HG03139 (cell line): ENCODE results near the gene KCNJ10.
"Not testable (repeated sequence)": the region's sequence is repeated elsewhere in the genome, so short reads cannot be mapped to it uniquely, and the experiment has no call there.

Experiments
- ATAC-seq: cut with Tn5 transposase; IDR thresholded peaks from one replicate; pipeline ENCODE4 v1.9.1; 2021; ENCODE audit not compliant: unreplicated experiment

The KCNJ10 gene

GRCh38 chr1:160062230-160062532 is 7.8 kb downstream of the KCNJ10 start:
- ATAC-seq, result no peak

GRCh38 chr1:160061369-160062229 is 8.4 kb downstream of the KCNJ10 start:
- ATAC-seq, result no peak

GRCh38 chr1:160058087-160058486 is 11.9 kb downstream of the KCNJ10 start:
- ATAC-seq, result no peak

- ATAC-seq, result no peak
Observed at GRCh38 chr1:160056648-160057169, 13.3 kb downstream of the KCNJ10 start.

DNA sequence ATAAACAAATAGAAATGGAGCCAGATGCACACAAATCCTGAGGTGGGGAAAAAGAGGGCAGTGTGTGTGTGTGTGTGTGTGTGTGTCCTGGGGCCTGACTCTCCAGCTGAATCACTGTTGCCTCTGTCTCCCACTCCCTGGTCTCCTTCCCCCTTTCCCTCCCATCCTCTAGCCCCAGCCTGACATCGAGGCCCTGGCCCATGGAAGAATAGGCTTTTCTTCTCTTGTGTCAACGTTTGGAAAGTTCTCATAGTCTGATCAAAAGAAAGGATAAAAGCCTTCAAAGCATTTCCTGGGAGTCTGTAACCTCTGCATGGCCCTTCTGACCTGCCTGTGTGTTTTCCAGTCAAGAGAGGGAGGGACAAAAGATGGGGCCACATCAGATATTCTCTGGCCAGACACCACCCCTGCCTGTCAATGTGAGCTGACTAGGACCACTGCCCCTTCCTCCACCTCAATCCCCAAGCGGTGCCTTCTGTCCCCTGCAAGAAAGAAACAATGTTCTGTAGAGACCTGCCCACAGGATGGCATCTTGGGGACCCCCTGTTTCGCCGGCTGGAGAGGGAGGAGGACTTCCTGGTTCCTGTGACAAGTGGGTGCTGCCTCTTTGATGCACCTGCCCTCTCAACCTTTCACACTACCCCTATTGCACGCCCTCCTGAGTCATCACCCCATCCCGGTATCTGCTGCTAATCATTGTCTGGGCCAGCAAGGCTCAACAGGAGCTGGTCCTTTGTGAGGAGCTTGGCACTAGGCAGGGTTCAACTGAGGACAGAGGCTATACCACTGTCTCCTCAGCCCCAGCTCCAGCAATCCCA is 16.2 kb downstream of the KCNJ10 start:
- ATAC-seq, result no peak

DNA sequence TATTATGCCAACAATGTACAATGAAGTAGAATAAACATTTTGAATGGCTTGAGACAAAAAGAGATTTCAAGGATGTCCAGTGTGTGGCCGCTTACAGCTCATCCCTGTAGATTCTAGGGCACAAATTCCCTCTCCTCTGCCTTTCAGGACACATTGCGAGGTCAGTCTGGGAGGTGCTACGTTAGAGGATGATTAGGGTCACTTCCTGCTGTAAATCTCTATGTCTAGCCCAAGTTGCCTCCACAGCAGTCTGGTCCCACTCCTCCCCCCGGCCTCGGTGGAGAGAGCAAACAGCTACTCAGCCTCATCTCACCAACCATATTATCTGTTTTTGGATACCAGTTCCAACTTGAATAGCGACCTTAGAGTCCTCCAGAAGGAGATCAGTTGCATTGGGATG is 17.0 kb downstream of the KCNJ10 start:
- no peak for ATAC-seq

GRCh38 chr1:160050619-160051018 is 19.3 kb downstream of the KCNJ10 start:
- ATAC-seq, result no peak

DNA sequence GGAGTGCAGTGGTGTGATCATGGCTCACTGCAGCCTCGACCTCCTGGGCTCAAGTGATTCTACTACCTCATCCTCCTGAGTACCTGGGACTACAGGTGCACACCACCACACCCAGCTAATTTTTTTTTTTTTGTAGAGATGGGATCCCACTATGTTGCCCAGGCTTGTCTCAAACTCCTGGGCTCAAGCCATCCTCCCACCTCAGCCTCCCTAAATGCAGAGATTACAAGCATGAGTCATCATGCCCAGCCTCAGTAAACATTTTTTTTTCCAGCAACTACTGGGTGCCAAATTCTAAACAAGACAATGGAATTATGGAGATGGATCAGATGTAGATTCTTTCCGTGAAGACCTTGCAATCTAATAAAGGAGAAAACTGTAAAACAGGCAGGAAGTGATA is 19.8 kb downstream of the KCNJ10 start:
- not testable (repeated sequence) for ATAC-seq

DNA sequence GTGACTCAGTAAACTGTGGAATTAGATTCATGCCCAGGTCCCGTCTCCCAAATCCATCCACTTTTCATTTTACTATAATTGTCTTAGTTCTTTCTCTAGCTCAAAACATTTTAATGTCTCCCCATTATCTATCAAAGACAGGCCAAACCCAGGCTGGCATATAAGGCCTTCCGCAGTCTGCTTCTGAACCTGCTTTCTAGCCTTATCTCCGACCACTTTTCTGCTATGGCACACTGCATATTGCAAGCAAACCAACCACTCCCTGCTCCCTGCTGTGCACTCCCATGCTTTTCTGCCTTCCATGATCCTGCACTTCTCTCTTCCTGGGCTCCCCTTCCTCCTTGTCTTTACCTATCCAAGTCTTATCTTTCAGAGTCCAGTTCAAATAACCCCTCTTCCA is 20.9 kb downstream of the KCNJ10 start:
- no peak for ATAC-seq

GRCh38 chr1:160048335-160048734 is 21.6 kb downstream of the KCNJ10 start:
- no peak for ATAC-seq

DNA sequence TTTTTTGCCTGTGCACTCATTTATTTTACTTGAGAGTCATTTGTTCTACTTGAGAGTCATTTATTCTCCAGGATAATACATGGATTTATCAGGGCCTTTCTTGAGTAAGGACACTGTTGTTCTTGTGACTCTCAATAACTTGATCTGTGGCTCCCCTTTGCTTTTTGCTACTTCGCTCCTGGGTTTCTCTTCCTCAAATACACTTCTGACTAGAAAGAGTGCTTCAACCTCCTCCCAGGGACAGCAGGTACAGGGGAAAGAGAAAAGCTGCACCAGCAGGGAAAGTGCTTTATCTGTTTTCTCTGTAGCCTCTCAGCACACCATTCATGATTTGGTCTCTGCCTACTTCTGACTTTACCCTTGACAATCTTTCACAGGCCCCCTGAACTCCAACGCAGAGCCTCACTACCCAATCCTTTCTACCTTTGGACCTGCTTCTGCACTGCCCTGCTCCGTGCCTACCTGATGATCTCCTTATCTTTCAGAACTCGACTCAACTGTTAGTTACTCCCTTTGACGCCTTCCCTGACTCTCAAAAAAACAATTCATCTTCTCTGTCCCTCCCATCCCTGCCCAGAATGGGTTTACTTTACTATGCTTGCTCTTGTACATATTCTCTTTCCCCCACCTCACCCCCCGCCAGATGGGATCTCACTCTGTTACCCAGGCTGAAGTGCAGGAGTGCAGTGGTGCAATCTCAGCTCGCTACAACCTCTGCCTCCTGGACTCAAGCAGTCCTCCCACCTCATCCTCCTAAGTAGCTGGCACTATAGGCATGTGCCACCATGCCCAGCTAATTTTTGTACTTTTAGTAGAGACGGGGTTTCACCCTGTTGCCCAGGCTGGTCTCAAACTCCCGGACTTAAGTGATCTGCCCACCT is 22.6 kb downstream of the KCNJ10 start:
- no peak for ATAC-seq

DNA sequence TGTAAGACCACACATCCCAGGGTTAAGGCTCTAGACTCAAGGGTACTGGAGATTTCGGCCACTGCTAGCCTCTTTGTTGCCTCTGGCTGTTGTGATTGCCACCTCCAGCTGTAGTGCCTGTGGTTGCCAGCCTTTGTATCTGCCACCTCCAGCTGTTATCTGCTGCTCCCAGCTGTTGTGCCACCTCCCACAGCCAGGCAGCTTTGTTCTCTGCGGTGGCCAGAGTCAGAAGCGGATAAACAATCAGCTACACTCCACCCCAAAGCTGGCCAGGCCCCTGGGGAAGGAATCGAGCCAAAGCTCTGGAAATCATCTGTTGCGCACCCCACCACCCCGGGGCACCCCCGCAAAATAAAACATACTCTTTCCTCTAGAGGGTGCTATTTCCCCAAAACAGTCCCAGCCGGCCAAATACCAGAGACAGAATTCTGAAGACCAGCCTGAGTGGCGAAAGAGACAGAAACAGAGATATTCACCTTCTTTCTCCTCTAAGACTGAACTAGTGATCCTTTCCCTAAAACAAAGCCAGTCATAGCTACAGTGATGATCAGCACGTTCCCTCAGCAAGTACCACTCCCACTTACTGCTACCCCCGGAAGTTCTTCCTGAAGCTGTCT is 23.4 kb downstream of the KCNJ10 start:
- no peak for ATAC-seq

GRCh38 chr1:160045653-160046052 is 24.3 kb downstream of the KCNJ10 start:
- no peak for ATAC-seq

DNA sequence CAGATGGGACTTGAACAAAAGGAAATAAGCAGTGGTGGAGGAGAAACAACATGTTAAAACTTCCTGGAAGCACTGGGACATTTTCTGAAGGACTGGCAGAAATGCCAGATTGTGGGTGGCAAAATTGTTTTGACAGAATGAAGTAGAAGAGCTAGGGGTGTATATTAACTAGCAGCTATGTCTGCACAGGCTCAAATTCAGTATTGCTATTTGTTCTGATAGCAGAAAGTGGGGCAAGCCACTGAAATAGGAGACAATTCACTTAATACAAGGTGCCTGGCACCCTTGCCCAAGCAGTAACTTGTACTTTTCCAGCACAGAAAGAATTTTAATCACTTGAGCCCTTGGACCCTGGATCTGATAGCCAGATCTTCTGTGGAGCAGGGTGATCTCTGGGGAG is 26.4 kb downstream of the KCNJ10 start:
- no peak for ATAC-seq

- no peak for ATAC-seq
Observed at GRCh38 chr1:160040476-160040875, 29.5 kb downstream of the KCNJ10 start.

- no peak for ATAC-seq
Observed at GRCh38 chr1:160032165-160032820, 37.7 kb downstream of the KCNJ10 start.

DNA sequence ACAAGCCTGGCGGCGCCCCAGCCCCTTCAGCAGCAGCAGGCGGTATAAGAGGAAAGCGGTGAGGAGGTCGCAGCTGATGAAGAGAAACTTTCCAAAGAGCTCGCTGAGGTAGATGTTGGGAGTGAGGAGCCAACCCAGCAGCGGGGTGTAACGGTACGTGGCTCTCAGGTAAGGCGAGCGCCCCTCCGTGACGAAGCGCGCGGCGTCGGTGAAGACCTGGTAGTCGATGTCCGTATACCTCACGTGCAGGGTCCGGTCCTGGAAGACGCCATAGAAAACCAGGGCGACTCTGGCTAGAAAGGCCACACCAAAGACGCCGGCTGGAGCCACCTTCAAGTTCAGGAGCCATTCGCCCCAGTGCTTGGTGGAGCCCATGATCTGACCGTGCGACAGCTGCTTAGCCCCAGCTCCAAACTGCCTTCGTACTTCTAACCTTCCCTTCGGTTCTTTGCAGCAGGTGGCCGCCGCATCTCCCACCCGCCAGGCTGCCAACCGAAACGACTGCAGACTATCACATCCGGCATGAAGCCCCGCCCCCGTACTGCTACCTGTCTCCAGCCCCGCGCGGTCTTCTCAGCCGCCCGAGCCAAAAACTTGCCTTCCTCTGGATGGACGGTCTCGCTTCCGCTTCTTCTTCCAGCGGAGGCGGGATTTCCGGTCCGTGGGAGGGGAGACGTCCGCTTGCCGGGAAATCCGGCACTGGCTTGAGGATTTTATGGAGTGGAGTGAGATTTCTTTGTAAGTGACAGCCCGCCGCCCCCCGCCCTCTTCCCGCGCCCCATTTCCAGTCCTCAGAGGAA is 38.4 kb downstream of the KCNJ10 start, which contains the start of gene PIGM:
PIGM (minus strand) TSS at position 626 of the 800 bp plus-strand sequence; CDS start at position 375, 251 bp downstream.
- peak; percentile 97 for ATAC-seq

DNA sequence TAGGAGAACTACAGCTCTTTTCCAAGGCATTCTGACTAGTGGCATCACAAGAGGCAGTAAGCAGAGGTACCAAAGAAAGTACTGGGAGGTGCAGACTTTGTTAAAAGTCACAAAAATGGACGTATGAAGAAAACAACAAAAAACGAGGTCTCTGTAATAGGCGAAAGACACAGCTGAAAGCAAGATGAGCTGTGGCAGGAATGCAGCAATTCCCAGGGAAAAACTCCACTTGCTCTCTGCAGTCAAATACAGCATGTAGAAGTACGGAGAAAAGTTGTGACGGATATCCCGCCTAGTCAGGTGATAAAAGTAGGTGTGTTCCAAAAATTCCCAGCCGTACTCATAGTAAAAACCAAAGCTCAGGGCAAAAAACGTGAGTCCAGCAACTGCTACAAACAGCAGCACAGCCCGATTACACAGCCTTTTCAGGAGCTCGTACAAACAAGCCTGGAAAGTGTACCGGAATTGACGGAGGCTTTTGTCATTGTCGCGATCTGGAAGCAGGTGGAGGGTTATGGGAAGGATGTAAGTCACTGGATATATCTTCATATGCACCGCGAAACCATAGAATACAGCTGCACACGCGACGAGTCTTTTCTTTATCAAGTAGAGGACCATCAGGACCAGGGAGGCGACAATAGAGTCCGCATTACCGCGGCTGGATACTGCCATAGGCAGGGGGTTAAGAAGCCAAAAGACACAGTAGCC is 39.1 kb downstream of the KCNJ10 start:
- ATAC-seq, result peak; percentile 14

GRCh38 chr1:160028426-160028825 is 41.5 kb downstream of the KCNJ10 start:
- ATAC-seq, result no peak
